Fibroblast of villous mesenchyme (primary cell): ENCODE results near the gene SH2D1B. TPM values are rescaled to one million over a fixed set of nuclear protein-coding genes. Genes with fewer than 3 reads are reported as not detected.

Experiments used
- DNase-seq: peaks from one replicate; pipeline ENCODE4 v3.0.0-alpha.2; 2010; ENCODE audit warnings: low read depth
- H3K4me3 ChIP-seq: 2 replicates; pipeline ENCODE4 v1.5.1; 2011; ENCODE audit warnings: low read depth, mild to moderate bottlenecking, low read length
- total RNA-seq: library from RNA; depleted of rRNA; stranded (reverse); fragments of >200 nt; gene quantifications from 2 replicates; pipeline ENCODE4 v1.2.3, GENCODE V29; 2012
- TF ChIP-seq, protein P1 (sequence below): IDR thresholded peaks from 2 replicates; pipeline ENCODE4 v1.5.1; 2012; ENCODE audit warnings: low read depth, mild to moderate bottlenecking, low read length; ENCODE audit not compliant: insufficient read depth

Gene SH2D1B
- total RNA-seq, 1 donor, result not detected

DNA sequence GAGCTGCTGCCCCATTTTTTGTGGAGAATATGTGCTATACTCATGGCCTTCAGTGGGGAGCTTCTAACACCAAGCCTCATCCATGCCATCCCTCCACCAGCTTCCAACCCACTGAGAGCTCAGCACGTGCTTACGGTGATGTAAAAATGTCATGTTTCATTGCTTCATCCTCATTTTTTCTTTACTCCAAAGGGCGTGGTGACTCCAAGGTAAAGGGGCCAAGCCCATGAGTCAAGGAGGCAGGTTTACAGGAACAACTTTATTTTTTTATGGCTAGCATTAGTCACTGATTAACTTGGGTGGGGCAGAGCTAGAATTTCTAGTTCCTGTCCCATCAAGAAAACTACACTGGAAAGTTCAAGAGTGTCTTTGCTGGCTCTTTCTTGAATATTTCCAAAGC lies 30.6 kb downstream of the SH2D1B start, which contains the start of gene C1orf226:
Gene C1orf226, plus strand, starts transcription at position 346 of the 400 bp plus-strand sequence. CDS start 174 bp downstream, outside the sequence.
- TF ChIP-seq, protein P1, sequence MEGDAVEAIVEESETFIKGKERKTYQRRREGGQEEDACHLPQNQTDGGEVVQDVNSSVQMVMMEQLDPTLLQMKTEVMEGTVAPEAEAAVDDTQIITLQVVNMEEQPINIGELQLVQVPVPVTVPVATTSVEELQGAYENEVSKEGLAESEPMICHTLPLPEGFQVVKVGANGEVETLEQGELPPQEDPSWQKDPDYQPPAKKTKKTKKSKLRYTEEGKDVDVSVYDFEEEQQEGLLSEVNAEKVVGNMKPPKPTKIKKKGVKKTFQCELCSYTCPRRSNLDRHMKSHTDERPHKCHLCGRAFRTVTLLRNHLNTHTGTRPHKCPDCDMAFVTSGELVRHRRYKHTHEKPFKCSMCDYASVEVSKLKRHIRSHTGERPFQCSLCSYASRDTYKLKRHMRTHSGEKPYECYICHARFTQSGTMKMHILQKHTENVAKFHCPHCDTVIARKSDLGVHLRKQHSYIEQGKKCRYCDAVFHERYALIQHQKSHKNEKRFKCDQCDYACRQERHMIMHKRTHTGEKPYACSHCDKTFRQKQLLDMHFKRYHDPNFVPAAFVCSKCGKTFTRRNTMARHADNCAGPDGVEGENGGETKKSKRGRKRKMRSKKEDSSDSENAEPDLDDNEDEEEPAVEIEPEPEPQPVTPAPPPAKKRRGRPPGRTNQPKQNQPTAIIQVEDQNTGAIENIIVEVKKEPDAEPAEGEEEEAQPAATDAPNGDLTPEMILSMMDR, result no peak
- no peak within 1 kb of the TSS for H3K4me3 ChIP-seq
- DNase-seq, result no peak

- TF ChIP-seq, protein P1, result no peak
- no peak for DNase-seq
- no peak overlapping the region for H3K4me3 ChIP-seq
Observed at GRCh38 chr1:162380061-162380846, 31.7 kb downstream of the SH2D1B start.

- DNase-seq, result no peak
- H3K4me3 ChIP-seq, result no peak within 1 kb of the TSS
- TF ChIP-seq, protein P1, result no peak
Observed at GRCh38 chr1:162376691-162377090, 35.2 kb downstream of the SH2D1B start, which contains the start of gene SPATA46. SPATA46 (minus strand) TSS chr1:162376854; CDS start chr1:162376790, 64 bp downstream.

DNA sequence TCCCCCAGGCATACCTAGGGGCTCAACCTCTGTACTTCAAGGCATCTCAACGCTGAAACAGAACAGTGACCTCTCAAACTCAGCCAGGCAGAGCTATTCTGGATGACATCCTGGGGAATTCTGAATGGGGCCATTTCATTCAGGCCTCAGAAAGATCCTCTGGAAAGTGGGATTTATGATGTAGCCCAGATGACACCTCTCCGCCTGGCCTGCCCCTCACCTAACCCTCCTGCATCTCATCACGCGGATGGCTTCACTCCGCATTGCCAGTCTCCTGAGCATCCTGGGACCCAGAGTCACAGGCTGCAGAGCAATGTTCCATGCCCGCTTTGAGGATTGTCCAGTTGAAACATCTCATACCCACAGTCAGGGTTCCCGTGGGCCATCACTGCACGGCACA lies 36.5 kb downstream of the SH2D1B start:
- no peak overlapping the region for H3K4me3 ChIP-seq
- TF ChIP-seq, protein P1, result no peak
- DNase-seq, result no peak

DNA sequence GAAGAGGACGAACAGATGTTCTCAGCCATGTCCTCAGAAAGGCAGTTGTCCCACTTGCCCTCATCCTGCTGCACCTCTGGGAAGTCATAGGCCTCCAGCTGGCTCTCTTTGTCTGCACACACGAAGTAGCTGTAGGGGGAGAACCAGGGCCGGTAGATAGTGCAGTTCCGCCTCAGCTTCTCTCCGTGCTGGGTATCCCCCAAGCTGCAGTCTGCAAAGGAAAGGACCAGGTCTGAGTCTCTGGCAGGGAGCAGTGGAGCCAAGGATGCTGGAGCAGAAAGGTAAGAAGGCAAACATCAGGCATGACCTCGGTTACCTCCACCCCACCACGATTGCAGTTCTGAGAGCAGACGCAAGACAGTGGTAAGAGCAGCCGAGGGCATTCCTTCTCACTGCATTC lies 37.5 kb downstream of the SH2D1B start:
- no peak for DNase-seq
- H3K4me3 ChIP-seq, result no peak overlapping the region
- TF ChIP-seq, protein P1, result no peak

- no peak overlapping the region for H3K4me3 ChIP-seq
- DNase-seq, result peak; percentile 45
- TF ChIP-seq, protein P1, result no peak
Observed at GRCh38 chr1:162373541-162374260, 38.2 kb downstream of the SH2D1B start.
